HL-60 (cell line): ENCODE data around the gene ANKRD33B.

Experiments
- DNase-seq, 2 experiments: peaks; one replicate each; pipeline ENCODE4 v3.0.0-alpha.2; 2010 to 2020; ENCODE audit warnings: low read depth in 1 of 2, low spot score in 1 of 2
- H3K27ac ChIP-seq: fragments of 250-450 bp; sonication (Bioruptor Pico); replicated peaks from 2 replicates; pipeline ENCODE4 v1.5.1; 2020; ENCODE audit warnings: mild to moderate bottlenecking, moderate library complexity
- H3K27me3 ChIP-seq: fragments of 250-450 bp; sonication (Bioruptor Pico); 2 replicates; pipeline ENCODE4 v1.5.1; 2021; ENCODE audit warnings: mild to moderate bottlenecking, moderate library complexity; ENCODE audit not compliant: insufficient read depth, poor library complexity, severe bottlenecking
- H3K4me3 ChIP-seq: replicated peaks from 2 replicates; pipeline ENCODE4 v1.5.1; 2011; ENCODE audit warnings: mild to moderate bottlenecking, control low read depth, low read length; ENCODE audit not compliant: insufficient read depth
- CTCF ChIP-seq: IDR thresholded peaks from one replicate; pipeline ENCODE4 v1.5.1; 2011; ENCODE audit warnings: low read length, control low read depth, inconsistent platforms; ENCODE audit not compliant: insufficient read depth
- GABPA ChIP-seq: IDR thresholded peaks from 2 replicates; pipeline ENCODE4 v1.6.1; 2012; ENCODE audit warnings: low read depth
- POLR2AphosphoS5 ChIP-seq: IDR thresholded peaks from 2 replicates; pipeline ENCODE4 v1.6.1; 2012; ENCODE audit warnings: low read depth
- REST ChIP-seq: IDR thresholded peaks from 2 replicates; pipeline ENCODE4 v1.6.1; 2012; ENCODE audit warnings: low read depth; ENCODE audit not compliant: insufficient replicate concordance
- SPI1 ChIP-seq: IDR thresholded peaks from 2 replicates; pipeline ENCODE4 v1.6.1; 2012; ENCODE audit warnings: low read depth, mild to moderate bottlenecking, borderline replicate concordance

ANKRD33B gene

GRCh38 chr5:10584714-10585517 is 21.0 kb downstream of the ANKRD33B start:
- Histone ChIP-seq H3K27ac (no peak overlapping the region), H3K27me3 (no peaks in the 10 kb centered on the region), H3K4me3 (no peak overlapping the region)
- TF ChIP-seq GABPA = no peak
- TF ChIP-seq REST = no peak
- TF ChIP-seq CTCF = no peak
- peak; percentile 20; the same call in 1 of the 2 replicates for TF ChIP-seq SPI1
- DNase-seq = no peak

- TF ChIP-seq POLR2AphosphoS5 = no peak
- TF ChIP-seq GABPA = no peak
- TF ChIP-seq REST = no peak
- no peak for TF ChIP-seq CTCF
- TF ChIP-seq SPI1 = no peak
- DNase-seq = no peak
- H3K27me3 ChIP-seq = no peaks in the 10 kb centered on the region
- H3K27ac ChIP-seq = no peak overlapping the region
- no peak overlapping the region for H3K4me3 ChIP-seq
Observed at GRCh38 chr5:10585518-10585915, 21.6 kb downstream of the ANKRD33B start.

- H3K27ac ChIP-seq = no peak overlapping the region
- TF ChIP-seq CTCF = no peak
- no peak for TF ChIP-seq REST
- TF ChIP-seq SPI1 = no peak
- TF ChIP-seq GABPA = no peak
- TF ChIP-seq POLR2AphosphoS5 = no peak
- no peak for DNase-seq
Observed at GRCh38 chr5:10586008-10586407, 22.1 kb downstream of the ANKRD33B start.

More at GRCh38 chr5:10586008-10586407, 22.1 kb downstream of the ANKRD33B start:
- no peak overlapping the region for H3K4me3 ChIP-seq
- no peaks in the 10 kb centered on the region for H3K27me3 ChIP-seq
